HG02938 (cell line): ENCODE results near the gene ZNF786.
"Not testable (repeated sequence)": the region's sequence is repeated elsewhere in the genome, so short reads cannot be mapped to it uniquely, and the experiment has no call there.

Experiments
- ATAC-seq: cut with Tn5 transposase; IDR thresholded peaks from one replicate; pipeline ENCODE4 v1.9.1; 2021; ENCODE audit warnings: mild to moderate bottlenecking, moderate library complexity; ENCODE audit not compliant: unreplicated experiment

Gene ZNF786, protein sequence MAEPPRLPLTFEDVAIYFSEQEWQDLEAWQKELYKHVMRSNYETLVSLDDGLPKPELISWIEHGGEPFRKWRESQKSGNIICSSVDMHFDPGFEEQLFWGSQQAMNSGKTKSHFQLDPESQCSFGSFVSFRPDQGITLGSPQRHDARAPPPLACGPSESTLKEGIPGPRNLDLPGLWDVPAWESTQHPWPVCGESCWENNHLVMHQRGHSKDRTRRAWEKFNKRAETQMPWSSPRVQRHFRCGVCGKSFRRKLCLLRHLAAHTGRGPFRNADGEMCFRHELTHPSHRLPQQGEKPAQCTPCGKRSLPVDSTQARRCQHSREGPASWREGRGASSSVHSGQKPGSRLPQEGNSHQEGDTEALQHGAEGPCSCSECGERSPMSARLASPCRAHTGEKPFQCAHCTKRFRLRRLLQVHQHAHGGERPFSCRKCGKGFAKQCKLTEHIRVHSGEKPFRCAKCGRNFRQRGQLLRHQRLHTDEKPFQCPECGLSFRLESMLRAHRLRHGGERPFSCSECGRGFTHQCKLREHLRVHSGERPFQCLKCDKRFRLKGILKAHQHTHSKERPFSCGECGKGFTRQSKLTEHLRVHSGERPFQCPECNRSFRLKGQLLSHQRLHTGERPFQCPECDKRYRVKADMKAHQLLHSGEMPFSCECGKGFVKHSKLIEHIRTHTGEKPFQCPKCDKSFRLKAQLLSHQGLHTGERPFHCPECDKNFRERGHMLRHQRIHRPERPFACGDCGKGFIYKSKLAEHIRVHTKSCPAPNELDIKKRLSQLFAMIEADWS

GRCh38 chr7:149090397-149091195, at the start of gene ZNF786:
TSS of gene ZNF786 (minus strand) at chr7:149090718. CDS start at chr7:149090640, 78 bp downstream.
- ATAC-seq, result peak; percentile 70

DNA sequence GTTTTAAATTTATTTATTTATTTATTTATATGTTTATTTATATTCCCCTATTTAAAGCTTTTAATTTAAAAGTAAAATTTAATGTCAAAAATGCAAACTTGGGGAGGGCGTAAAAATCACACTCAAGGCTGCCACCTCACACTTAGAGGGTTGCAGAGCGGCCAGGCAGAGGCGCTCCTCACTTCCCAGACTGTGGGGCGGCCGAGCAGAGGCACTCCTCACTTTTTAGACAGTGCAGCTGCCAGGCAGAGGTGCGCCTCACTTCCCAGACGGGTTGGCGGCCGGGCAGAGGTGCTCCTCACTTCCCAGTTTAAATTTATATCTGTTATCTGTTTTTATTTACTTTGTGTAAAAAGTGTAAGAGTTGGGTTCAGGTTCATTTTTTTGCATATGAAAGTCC, 45.6 kb upstream of the ZNF786 start:
- no peak for ATAC-seq

- no peak for ATAC-seq
Measured at GRCh38 chr7:149133028-149133710, 42.7 kb upstream of the ZNF786 start.

GRCh38 chr7:149130572-149131198, 40.2 kb upstream of the ZNF786 start:
- no peak for ATAC-seq

DNA sequence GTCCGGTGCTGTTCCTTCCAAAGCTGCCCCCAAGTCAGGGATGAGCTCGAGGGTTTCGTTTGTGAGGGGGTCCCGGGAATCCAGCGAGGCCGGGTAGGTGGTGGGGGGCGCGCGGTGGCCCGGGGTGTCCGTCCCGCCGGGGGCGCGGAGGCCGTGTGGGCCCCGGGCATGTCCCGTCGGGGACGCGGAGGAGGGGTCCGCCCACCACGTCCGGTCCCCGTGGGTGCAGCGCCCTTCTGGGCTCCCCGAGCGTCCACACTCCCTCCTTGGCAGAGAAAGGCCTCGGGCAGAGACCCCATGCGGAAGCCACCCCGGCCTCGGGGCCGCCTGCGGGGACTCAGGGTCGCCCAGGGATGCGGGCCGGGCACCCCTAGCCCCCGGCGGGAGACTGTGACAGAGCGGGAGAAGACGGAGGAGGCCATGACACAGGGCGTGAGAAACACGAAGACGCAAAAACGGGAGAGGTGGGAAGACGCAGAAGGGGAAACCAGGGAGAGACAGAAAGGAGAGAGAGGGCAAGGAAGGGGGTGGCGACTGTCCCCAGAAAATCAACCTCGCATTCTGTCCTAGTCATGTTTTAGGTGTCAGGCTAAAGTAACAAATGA, 36.2 kb upstream of the ZNF786 start:
- peak; percentile 39 for ATAC-seq

DNA sequence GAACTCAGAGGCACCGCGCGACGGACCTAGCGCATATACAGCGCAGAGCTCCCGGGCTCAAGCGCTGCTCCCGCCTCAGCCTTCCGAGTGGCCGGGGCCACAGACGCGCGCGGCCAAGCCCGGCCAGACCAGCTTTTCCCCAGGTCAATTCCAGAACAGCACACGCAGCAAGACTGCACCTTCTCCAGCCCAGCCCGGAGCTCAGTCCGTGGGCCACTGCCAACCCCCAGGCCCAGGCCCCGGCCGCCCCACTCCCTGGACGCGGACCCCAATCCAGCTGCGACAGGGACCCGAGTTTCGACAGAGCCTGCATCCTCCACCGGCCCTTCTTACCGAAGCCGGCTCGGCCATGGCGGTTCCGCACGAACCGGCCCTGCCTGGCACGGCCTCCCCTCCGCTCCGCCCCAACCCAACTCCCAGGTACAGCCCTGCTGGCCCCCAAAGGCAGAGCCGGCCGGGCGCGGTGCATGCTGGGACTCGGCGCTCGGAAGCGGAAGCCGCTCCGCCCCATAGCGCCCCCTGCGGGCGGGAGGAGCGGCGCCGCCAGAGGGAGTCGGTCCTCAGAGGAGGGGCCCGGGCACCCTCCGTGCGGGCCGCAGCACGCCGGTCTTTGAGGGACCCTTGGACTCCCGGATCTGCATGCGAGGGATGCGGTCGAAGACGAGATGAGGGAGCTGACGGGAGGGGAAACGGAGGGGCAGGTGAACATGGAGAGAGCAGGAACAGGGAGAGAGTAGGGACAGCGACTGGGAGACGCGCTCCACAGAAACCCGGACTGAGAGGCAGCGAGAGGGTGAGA, 35.5 kb upstream of the ZNF786 start, which contains the start of gene ZNF425:
TSS of gene ZNF425 (minus strand) at position 462 of the 799 bp plus-strand sequence. CDS start at position 351, 111 bp downstream.
- ATAC-seq, result peak; percentile 81

- peak; percentile 1 for ATAC-seq
Measured at GRCh38 chr7:149125189-149125862, 34.8 kb upstream of the ZNF786 start.

DNA sequence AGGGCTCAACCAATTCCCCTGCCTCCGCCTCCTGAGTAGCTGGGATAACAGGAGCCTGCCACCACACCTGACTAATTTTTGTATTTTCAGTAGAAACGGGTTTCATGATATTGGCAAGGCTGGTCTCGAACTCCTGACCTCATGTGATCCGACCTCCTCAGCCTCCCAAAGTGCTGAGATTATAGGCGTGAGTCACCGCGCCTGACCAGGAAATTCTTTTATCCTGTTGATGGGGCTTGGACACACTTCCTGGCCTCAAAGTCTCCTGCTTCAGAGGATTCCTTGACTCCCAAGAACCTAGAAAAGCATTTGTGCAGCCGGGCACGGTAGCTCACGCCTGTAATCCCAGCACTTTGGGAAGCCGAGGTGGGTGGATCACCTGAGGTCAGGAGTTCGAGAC, 19.5 kb upstream of the ZNF786 start:
- ATAC-seq, result no peak

DNA sequence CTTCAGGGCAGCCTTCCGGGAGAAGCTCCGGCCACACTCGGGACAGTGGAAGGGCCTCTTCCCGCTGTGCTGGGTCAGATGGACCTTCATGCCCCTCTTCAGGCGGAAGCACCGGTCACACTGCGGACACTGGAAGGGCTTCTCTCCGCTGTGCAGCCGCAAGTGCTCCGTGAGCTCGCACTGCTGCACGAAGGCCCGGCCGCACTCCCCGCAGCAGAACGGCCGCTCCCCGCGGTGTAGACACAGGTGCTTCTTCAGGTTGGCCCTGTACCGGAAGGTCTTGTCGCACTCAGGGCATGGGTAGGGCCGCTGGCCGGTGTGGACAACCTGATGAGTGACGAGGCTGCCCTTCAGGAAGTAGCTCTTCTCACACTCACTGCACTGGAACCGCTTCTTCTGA, 14.2 kb upstream of the ZNF786 start:
- ATAC-seq, result no peak

GRCh38 chr7:149104214-149104613, 13.7 kb upstream of the ZNF786 start:
- ATAC-seq, result no peak

DNA sequence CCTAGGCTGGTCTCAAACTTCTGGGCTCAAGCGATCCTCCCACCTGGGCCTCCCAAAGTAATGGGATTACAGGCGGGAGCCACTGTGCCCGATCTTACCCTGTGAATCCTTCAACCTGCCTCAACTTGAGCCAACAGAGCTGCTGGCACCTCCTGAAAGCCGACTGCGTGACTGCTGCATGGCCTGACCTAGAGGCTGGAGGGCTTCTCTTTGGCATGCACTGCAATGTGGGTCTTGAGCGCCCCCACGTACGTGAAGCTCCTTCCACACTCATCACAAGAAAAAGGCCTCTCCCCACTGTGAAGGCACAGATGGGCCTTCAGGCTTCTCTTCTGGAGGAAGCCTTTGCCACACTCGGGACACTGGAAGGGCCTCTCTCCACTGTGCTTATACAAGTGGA, 12.9 kb upstream of the ZNF786 start:
- ATAC-seq, result no peak

- no peak for ATAC-seq
Measured at GRCh38 chr7:149102666-149103065, 12.1 kb upstream of the ZNF786 start.

GRCh38 chr7:149100821-149101220, 10.3 kb upstream of the ZNF786 start:
- ATAC-seq, result no peak

DNA sequence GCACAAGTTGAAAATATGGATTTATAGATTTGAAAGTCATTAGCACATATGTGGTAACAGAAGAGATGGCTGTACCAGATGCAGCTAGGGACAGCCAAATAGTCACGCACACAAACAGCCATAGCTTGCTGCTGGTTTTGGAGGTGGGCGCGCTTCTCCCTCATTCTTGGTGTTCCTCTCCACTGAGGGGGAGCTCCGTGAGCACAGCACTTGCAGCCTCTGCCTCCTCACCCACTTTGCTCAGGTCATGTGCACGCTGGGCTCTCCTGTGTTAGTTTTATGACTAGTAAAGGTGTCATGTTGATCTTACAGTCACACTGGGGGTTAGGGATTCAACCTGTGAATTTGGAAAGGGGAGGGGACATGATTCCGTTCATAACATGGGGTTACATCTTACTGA, 8.5 kb upstream of the ZNF786 start:
- no peak for ATAC-seq

GRCh38 chr7:149097088-149097487, 6.6 kb upstream of the ZNF786 start:
- ATAC-seq, result no peak

DNA sequence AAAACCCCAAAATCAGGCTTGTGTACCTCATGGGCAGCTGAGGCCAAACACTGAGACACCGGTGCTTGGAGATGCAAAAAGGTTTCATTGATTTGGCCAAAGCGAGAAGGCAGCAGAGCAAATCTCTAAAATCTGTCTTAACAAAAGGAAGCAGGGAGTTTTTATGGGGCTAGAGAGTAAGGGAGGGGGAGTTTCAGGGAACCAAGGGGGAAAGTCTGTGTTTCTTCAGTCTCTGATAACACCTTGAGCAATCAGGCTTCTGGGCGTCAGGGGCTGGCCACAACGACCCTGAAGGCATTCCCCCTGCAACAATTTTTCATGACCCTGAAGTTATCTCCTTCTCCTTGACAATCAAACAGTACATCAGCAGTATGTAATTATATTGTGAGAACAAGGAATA, 2.7 kb upstream of the ZNF786 start:
- no peak for ATAC-seq

DNA sequence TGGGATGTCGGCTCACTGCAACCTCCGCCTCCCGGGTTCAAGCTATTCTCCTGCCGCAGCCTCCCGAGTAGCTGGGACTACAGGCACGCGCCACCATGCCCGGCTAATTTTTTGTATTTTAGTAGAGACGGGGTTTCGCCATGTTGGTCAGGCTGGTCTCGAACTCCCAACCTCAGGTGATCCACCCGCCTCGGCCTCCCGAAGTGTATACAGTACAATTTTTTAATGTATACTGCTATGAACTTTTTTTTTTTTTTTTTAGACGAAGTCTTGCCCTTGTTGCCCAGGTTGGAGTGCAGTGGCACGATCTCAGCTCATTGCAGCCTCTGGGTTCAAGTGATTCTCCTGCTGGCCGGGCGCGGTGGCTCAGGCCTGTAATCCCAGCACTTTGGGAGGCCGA, 1.7 kb upstream of the ZNF786 start:
- not testable (repeated sequence) for ATAC-seq

DNA sequence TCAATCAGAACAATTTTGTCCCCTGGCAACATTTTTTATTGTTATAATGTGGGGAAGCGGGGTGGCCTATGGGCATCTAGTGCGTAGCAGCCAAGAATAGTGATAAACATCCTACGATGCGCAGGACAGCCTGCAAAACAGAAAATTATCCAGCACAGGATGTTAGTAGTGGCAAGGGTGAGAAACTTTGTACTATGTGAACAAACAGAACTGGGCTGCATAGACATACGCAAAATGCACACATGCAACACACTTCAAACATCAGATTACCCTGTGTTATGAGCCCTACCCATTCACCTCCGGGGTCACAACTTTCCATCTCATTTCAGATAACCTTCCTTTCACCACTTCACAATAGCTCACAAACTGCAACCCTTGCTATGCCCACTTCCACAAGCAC, 3.1 kb downstream of the ZNF786 start:
- no peak for ATAC-seq
